Activated gamma-delta T cell treated with Interleukin-2 at 50 U/mL for 16 hours (primary cell): ENCODE measurements around the gene PTPRF.
"Not testable (repeated sequence)": the region's sequence is repeated elsewhere in the genome, so short reads cannot be mapped to it uniquely, and the experiment has no call there.

Experiments used
- DNase-seq: peaks from one replicate; pipeline ENCODE4 v3.0.0-alpha.2; 2020

The PTPRF gene

DNA sequence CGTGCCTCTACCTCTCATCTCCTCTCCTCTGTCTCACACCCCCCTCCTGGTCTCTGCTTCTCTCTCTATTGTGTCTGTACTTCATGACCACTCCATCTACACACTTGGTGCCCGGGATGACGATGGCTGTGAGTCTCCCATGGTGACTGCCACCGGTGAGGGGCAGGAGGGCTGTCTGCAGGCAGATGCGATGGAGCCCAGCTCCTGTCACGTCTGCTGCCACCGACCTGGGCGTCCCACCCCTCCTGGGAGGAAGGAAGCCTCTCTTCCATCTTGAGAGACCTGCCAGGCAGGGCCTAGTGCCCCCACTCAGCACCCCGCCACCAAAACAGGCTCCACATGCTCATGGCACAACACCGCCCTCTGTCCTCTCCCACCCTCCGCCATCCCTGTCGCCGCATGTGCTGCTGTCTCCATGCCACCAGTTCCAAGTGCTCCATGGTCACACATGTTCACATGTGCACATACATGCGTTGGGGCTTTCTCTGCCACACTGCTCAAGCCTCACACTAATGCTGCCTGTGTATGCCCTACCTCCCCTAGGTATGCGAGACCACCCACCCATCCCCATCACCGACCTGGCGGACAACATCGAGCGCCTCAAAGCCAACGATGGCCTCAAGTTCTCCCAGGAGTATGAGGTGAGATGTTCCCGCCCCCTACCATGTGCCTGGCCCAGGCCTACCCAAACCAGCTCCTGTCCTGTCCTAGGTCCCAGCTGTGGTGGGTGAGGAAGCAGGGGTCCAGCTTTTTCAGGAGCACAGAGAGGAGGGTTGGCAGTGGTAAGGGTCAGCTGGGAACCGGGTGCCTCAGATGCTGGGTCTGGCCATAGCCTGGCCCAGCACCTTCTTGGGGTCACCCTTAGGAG is 82.6 kb downstream of the PTPRF start:
- no peak for DNase-seq

DNA sequence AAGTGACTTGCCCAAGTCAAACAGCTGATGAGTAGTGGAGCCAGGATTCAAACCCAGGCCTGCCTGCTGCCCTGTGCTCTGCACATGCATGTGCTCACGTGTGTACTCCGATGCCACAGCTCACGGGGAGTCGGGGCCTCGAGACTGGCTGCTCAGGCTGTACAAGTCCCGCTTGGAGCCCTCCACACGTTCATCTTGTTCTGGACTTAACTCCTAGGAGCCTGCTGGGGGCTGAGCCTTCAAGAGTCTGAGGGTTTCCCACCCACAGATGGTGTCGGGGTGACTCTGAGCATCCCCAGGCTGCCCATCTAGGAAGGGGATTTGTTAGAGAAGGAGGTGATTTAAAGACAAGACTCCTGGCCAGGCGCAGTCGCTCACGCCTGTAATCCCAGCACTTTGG is 83.5 kb downstream of the PTPRF start:
- DNase-seq = no peak

DNA sequence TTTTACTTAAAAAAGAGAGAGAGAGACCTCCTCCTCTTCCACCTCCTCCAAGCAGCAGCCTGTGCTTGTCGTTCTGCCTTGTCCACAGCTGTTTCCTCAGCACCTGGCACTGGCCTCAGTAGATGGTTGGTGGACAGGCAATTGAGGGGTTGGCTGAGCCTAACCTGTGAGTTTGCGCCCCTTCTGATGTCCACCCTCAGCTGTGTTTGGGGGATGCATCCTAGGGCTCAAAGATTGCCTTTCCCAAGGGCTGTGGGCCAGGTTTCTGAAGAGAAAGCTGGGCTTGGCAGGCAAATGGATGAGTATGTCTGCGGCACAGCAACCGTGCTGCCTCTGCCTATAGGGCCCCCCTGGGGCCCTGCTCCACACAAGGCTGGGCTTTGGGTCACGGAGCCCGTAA is 84.2 kb downstream of the PTPRF start:
- DNase-seq = no peak

DNA sequence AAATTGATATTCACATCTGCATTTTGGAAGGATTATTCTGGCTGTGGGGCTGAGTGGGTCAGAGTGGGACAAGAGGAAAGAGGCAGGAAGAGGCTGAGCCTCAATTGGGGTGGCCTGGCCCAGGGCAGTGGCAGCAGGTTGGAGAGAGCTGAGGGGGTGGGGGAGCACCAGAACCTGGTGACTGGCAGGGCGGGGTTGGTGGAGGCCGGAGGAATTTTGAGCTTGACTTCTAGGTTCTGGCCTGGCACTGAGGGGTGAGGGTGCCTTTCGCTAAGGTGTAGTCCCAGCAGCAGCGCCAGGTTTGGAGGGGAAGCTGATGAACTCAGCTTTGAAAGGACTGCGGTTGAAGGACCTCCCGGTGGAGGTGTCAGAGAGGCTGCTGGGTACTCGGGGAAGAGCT is 85.7 kb downstream of the PTPRF start:
- DNase-seq = no peak

DNA sequence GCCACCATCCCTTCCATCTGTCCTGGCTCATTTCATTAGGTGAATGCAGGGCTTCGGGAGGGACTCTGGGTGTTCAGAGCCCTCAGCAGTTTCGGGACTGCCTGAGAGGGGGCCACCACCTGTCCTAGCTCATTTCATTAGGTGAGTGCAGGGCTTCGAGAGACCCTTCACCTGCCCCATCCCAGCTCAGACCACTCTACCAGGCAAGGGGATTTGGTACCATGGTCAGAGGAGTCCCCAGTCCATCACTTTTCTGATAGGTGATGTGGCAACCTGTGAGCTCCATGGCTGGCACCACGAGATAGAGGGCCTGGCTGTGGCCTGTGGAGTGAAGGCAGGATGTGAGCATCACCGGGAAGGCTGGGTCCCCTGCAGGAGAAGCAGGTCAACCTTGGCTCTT is 86.3 kb downstream of the PTPRF start:
- no peak for DNase-seq

DNA sequence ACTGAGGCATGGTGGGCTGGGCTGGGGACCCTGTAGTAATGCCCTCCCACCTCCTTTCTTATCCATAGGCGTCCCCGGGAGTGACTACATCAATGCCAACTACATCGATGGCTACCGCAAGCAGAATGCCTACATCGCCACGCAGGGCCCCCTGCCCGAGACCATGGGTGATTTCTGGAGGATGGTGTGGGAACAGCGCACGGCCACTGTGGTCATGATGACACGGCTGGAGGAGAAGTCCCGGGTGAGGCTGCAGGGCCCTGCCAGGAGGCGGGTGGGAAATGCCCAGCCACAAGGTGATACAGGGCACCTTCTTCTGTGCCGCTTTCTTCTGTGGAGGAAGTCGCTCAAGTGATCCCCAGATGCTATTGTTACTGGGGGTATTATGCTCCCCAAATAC is 87.0 kb downstream of the PTPRF start:
- no peak for DNase-seq

DNA sequence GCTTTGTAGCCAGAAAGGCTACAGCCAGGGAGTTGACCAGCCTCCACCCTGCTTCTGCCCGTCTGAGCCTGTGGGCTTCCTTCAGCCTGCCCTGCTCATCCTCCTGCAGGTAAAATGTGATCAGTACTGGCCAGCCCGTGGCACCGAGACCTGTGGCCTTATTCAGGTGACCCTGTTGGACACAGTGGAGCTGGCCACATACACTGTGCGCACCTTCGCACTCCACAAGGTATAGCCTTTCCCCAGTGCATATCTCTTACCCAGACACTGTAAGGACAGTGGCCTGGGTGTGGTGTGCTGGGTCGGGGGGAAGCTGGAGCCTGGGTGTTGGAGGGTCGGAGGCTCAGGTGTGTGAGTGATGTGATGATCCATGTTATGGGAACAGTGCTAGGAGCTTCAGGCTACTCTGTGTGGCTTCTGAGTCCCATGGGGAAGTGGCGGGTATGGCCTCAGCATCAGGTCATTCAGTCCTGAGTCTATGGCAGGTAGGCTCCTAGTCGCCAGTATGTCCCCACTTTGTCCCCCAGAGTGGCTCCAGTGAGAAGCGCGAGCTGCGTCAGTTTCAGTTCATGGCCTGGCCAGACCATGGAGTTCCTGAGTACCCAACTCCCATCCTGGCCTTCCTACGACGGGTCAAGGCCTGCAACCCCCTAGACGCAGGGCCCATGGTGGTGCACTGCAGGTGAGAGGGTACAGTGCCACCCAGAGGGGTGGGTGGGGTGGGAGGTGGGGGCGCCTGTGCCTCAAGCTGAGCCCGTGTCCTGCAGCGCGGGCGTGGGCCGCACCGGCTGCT is 88.0 kb downstream of the PTPRF start:
- no peak for DNase-seq

DNA sequence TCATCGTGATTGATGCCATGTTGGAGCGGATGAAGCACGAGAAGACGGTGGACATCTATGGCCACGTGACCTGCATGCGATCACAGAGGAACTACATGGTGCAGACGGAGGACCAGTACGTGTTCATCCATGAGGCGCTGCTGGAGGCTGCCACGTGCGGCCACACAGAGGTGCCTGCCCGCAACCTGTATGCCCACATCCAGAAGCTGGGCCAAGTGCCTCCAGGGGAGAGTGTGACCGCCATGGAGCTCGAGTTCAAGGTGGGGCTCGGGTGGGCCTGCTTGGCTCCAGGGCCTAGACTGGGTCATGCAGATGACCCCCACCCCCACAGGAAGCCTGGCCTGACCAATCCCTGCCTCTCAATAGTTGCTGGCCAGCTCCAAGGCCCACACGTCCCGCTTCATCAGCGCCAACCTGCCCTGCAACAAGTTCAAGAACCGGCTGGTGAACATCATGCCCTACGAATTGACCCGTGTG is 88.7 kb downstream of the PTPRF start:
- no peak for DNase-seq

DNA sequence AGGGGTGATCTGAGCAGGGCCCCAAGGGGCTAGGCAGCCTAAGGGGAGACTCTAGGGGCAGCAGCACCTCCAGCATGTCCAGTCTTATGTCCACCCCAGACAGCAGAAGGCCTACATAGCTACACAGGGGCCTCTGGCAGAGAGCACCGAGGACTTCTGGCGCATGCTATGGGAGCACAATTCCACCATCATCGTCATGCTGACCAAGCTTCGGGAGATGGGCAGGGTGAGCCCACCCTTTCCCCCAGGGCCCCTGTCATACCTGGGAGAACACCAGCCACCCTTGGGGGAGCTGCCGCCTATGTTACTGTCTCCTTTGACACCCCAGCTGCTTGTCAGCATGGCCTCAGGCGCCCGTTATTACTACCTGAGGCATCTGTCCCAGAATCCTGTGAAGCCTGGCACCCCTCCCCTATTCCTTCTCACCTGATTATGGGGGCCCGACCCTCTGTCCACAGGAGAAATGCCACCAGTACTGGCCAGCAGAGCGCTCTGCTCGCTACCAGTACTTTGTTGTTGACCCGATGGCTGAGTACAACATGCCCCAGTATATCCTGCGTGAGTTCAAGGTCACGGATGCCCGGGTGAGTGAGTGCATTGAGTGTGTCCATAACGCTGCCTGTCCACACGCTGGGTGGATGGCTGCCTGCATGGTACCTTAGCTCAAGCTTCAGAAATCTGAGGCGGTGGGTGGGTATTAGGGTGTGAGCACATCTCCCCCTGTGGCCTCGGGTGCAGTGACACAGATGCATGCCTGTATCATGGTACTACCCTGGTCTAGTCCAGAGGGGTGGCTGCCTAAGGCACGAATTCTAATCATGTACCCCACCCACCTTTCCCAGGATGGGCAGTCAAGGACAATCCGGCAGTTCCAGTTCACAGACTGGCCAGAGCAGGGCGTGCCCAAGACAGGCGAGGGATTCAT is 89.6 kb downstream of the PTPRF start:
- no peak for DNase-seq

DNA sequence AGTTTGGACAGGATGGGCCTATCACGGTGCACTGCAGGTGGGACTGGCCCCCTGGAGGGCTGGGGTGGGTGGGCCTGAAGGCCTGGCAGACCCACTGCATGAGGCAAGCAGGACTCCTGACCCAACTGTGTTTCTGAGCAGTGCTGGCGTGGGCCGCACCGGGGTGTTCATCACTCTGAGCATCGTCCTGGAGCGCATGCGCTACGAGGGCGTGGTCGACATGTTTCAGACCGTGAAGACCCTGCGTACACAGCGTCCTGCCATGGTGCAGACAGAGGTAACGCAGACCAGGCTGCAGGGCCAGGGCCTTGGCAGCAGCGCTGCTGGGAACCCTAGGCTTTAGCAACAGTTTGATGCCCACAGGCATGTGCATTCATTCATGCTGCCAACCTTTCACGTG is 90.3 kb downstream of the PTPRF start:
- no peak for DNase-seq

DNA sequence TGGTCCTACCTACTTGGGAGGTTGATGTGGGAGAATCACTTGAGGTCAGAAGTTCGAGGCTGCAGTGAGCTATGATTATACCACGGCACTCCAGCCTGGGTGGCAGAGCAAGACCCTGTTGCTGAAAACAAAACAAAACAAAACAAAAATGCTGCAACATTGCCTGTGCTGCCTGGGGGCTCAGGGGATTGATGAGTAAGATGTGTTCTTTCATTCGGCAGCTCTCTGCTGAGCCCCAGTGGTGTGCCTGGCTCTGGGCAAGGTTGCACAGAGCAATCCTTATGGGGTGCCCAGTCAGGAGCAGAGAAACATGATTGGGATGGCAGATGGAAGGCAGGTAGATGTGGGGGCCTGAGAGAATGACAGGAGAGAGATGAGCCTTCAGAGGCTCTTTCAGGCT is 90.7 kb downstream of the PTPRF start:
- DNase-seq = no peak

DNA sequence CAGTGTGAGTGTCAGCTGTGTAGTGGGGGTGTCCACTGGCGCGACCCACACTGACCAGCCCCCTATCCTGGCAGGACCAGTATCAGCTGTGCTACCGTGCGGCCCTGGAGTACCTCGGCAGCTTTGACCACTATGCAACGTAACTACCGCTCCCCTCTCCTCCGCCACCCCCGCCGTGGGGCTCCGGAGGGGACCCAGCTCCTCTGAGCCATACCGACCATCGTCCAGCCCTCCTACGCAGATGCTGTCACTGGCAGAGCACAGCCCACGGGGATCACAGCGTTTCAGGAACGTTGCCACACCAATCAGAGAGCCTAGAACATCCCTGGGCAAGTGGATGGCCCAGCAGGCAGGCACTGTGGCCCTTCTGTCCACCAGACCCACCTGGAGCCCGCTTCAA is 91.2 kb downstream of the PTPRF start:
- no peak for DNase-seq

DNA sequence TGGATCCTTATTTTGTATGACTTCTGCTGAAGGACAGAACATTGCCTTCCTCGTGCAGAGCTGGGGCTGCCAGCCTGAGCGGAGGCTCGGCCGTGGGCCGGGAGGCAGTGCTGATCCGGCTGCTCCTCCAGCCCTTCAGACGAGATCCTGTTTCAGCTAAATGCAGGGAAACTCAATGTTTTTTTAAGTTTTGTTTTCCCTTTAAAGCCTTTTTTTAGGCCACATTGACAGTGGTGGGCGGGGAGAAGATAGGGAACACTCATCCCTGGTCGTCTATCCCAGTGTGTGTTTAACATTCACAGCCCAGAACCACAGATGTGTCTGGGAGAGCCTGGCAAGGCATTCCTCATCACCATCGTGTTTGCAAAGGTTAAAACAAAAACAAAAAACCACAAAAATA is 91.8 kb downstream of the PTPRF start:
- no peak for DNase-seq

DNA sequence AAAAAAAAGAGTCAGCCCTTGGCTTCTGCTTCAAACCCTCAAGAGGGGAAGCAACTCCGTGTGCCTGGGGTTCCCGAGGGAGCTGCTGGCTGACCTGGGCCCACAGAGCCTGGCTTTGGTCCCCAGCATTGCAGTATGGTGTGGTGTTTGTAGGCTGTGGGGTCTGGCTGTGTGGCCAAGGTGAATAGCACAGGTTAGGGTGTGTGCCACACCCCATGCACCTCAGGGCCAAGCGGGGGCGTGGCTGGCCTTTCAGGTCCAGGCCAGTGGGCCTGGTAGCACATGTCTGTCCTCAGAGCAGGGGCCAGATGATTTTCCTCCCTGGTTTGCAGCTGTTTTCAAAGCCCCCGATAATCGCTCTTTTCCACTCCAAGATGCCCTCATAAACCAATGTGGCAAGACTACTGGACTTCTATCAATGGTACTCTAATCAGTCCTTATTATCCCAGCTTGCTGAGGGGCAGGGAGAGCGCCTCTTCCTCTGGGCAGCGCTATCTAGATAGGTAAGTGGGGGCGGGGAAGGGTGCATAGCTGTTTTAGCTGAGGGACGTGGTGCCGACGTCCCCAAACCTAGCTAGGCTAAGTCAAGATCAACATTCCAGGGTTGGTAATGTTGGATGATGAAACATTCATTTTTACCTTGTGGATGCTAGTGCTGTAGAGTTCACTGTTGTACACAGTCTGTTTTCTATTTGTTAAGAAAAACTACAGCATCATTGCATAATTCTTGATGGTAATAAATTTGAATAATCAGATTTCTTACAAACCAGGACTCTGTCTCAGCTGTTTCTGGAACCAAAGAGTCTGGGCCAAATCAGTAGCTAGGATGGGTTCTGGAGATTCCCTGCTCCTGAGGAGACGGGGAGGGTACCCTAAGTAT is 92.5 kb downstream of the PTPRF start:
- DNase-seq = no peak

DNA sequence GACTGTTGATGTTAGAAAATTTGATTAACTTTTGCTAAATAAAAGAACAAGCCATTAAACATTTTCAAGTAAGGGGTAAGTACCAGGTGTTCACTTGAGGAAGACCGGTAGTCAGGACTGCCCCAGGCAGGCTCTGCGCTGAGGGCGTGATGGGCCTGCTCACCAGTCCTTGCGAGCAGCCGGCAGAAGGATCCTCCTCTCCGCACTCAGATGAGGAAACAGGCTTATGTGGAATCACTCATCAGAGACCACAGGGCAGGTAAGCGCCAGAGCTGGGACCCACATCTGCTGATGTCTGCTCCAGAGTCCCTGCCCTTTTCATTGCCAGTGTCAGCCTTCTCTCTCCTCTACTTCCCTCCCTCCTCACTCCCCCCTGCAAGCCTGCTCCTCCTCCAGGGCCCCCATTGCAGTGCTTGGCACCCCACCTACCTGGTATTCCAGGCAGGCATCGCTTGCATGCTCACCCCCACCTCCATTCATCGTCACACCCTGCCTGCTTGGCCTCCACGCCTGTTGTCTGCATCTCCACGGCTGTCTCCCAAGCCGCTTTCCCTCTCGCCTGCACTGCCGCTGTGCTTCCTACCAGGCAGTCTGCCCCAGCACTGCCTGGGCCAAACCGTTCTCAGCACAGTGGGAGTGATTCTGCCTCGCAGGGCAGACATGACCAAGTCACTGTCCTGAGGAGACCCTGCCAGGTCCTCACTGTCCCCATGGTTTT is 94.5 kb downstream of the PTPRF start:
- no peak for DNase-seq

DNA sequence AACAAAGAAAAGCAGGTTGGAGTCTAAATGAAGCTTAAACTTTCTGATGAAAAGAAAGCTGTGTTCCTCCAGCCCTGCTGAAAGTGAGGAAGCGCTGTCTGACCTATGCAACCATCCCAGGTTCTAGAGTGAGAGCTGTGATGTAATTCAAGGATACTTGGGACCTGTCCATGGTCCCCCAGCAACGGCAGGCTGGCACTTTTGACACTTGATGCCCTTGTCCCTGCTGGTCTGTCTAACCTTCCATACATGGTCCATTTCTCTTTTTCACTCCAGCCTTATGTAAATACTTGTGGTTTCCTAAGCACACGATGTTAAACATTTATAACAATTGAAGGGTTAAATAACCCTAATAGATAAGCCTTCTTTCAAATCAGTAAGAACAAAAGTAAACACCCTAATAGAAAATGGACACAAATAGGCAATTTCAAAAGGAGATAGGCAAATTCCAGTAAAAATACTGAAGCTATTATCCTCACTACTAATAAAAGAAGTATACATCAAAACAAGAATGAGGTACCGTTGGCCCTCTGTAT is 101.5 kb downstream of the PTPRF start:
- DNase-seq = no peak

DNA sequence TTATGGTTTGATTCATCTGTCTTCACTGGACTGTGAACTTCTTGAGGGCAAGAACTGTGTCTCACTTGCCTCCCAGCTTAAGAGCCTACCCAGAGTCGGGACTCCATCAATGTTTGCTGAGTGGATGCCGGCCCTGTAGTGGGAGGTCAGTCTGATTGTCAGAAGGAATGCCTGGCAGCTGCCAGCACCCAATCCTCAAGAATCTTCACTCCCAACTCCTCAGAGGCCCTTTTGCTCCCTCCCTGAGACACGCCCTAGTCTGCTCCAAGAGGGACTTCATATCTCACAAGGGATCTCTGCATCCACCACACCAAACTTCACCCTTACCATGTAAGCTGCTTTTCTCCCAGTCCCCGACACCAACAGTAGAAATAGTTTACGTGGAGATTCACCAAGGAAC is 104.0 kb downstream of the PTPRF start:
- DNase-seq = no peak

DNA sequence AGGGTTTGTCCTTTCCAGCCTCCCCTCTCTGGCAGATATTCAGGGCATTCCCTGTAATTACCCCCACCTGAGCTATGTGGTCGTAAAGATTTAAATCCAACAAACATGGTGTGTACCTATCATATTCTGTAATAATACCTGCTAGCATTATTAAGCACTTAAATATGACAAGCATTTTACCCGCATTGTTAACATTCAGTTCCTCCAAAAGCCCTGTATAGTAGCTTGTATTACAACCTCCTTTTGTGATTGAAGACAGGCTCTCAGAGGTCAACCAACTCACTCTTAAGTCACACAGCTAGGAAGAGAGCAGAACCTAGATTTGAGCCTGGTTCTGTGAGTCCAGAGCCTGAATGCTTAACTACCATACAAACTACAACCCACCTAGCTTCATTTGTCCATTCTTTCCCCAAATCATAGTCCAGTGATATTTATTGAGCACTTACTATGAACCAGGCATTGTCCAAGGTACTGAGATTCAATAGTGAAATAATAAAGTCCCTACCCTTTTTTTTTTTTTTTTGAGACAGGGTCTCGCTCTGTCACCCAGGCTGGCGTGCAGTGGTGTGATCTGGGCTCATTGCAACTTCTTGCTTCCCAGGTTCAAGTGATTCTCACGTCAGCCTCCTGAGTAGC is 105.4 kb downstream of the PTPRF start:
- DNase-seq = no peak

DNA sequence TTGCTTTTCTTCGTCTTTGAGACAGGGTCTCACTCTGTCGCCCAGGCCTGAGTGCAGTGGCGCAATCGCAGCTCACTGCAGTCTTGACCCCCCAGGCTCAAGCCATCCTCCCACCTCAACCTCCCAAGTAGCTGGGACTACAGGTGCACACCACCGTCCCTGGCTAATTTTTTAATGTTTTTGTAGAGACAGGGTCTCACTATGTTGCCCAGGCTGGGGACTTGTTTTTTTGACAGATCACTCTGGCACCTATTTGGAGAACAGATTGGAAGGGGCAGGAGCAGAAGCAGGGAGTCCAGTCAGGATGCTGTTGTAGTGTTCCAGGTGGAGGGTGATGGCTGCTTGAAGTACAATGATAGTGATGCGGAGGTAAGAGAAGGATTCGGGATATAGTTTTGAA is 106.6 kb downstream of the PTPRF start:
- DNase-seq = no peak

DNA sequence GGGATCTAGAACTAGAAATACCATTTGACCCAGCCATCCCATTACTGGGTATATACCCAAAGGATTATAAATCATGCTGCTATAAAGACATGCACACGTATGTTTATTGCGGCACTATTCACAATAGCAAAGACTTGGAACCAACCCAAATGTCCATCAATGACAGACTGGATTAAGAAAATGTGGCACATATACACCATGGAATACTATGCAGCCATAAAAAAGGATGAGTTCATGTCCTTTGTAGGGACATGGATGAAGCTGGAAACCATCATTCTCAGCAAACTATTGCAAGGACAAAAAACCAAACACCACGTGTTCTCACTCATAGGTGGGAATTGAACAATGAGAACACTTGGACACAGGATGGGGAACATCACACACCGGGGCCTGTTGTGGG is 107.7 kb downstream of the PTPRF start:
- DNase-seq = not testable (repeated sequence)
